SH-SY5Y (cell line): ENCODE results near the gene TSPAN18.

ENCODE experiments used
- GATA2 ChIP-seq: IDR thresholded peaks from 2 replicates; pipeline ENCODE4 v1.6.1; 2011; ENCODE audit warnings: mild to moderate bottlenecking, low read depth, low read length
- GATA3 ChIP-seq: IDR thresholded peaks from 2 replicates; pipeline ENCODE4 v1.6.1; 2011; ENCODE audit warnings: low read depth, mild to moderate bottlenecking, low read length, moderate library complexity

The TSPAN18 gene

GRCh38 chr11:44878711-44879110, 151.9 kb downstream of the TSPAN18 start:
- no peak for TF ChIP-seq GATA3
- TF ChIP-seq GATA2: no peak

GRCh38 chr11:44879432-44879831, 152.7 kb downstream of the TSPAN18 start:
- TF ChIP-seq GATA2 (no peak), GATA3 (no peak)

DNA sequence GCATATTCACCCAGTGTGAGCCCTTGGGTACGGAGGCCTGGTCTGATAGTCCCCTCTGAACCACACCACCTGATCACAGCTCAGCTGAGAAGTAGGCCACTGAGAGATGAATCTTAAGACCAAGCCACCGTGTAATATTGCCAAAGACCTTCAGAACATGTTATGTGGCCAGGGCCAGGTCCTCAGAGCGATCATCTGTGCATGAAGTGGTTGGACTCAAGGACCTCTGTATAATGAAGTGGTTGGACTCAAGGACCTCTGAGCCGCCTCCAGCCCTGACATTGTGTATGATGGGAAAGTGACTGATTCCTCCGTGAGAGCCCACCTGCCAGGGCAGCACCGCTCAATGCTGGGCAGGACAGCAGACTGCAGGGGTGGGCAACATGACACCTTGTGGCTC, 153.7 kb downstream of the TSPAN18 start:
- TF ChIP-seq GATA3 (no peak), GATA2 (no peak)

DNA sequence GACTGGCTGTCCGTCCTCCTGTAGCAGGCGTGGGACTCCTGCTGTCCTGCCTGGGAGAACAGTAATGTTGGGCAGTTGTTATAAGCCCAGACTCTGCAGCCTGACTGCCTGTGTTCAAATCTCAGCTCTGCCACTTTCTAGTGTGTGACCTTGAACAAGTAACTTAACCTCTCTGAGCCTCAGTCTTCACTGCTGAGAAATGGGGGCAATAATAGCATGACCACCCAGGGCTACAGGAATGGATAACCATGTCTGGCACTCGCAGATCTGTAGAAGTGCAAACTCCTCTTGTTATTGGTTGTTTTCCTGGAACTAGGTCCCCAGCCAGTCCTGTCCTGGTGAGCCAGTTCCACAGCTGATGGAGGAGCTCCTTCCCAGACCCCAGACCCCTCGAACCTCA, 154.2 kb downstream of the TSPAN18 start:
- no peak for TF ChIP-seq GATA3
- no peak for TF ChIP-seq GATA2

DNA sequence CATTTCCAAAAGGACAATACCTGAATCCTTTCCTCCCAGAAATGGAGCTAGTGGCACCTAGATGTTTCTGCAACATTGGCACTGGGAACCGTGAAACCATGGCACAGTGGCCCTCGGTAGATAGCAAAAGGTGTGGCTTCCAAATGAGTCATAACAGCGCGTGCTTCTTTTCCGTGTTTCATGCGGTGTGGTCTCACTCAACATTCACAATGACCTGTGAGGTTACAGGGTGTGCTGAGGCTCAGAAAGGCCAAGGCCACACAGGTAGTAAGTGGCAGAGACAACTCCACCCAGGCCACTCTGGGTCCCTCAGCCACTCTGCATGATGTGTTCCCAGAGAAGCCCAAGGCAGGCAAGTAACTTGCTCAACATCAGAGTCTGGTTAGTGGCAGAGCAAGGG, 156.5 kb downstream of the TSPAN18 start:
- TF ChIP-seq GATA2: no peak
- no peak for TF ChIP-seq GATA3

GRCh38 chr11:44884056-44884455, 157.3 kb downstream of the TSPAN18 start:
- no peak for TF ChIP-seq GATA2
- TF ChIP-seq GATA3: no peak

DNA sequence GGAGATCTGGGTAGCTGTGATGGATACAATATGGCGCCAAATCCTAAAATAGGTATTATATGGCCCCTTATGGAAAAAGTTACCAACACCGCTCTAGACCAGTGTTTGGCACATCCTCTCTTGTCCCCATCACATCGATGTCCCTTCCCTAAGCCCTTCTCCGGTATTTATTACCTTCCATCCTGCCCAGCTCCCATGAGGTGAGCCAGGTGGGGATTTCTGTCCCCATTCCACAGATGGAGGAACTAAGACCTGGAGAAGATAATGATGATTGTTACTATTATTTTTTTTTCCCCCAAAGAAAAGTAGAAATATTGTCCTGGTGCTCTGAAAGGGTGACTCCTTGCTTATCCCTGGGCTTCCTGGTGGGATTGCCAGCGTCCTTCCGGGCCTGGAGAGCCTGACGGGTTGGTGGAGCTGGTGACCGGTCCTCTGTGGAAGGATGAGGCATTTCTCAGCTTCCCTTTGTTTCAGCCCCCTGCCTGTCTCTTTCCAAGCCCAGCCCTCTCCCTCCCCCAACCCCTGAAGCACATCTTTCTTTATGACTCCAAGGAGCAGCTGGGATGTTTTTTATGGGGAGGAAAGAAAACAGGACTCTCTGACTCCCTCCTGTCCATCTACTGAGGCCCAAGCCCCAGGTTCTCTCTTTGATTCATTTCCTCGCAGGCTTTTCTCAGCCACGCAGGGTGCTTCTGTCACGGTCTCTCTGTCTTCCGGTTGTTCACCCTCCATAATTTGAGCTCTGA, 158.5 kb downstream of the TSPAN18 start:
- TF ChIP-seq GATA3 (no peak), GATA2 (no peak)

DNA sequence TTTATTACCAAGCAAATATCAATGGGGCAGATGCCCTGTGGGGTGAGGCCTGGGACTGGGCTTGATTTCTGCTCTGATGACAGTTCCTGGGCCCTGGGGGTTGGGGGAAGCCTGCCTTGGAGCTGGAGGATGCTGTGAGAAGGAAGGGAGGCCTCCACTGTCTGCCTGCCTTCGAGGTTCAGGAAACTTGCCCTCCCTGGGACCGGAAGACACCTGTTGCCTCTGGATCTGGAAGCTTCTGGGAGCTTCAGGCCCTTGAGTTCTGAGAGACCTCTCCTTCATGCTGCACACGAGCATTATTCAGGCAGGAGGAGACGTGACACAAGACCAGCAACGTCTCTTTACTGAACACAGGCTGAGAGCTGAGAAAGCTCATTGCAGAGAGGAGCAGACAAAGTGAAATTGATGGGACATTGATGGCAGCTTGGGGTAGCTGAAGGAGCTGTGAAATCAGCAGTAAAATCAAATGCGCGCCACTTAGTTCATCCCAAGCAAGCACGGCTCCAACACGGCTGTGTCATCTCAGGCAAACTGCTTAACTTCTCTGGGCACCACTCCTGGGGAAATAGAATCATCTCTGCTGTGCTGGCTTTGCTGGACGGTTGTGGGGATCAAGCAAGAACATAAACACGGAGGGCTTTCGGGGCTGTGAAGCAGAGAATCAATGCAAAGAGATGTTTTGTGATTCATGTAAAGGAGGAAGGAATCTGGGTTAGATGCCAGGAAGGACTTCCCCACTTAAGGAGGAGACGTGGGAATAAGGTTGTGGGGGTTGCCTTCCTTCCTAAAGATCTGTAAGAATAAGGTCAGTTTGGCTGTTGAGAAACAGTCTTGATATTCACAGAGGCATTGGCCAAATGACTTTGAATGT, 159.4 kb downstream of the TSPAN18 start:
- TF ChIP-seq GATA3: no peak
- no peak for TF ChIP-seq GATA2

DNA sequence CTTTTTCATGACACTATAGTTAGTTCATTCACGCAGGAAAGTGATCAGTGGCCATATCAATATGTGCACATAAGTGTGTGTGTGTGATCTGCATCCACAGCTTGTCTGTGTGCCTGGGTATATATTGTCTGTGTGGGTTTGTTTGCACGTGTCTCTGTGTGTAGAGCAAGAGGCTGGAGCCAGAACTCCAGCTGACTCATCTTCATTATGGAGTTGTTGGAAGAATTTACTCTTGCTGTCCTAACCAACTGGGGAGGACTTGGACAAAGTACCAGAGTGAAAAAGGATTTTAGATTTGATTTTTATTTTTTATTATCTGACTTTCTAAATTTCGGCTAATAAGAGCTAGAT, 160.0 kb downstream of the TSPAN18 start:
- TF ChIP-seq GATA2 (no peak), GATA3 (no peak)

DNA sequence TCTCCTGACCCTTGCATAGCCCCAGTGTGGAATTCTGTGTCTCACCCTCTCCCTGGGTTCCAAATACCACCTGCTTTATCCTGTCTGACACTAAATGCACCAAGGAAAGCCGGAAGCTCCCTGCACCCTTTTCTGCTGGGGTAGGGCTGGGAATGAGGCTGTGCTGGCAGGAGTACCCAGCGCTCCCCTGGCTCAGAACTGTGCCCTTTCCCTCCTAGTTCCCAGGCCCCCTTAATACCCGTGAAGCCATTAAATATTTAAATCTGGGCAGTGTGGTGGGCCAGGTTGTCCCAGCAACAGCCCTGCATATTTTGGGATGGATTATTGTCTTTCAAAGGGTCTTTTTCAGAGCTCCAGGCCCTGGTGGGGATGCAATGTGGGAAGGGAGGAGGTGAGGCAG, 160.9 kb downstream of the TSPAN18 start:
- no peak for TF ChIP-seq GATA3
- no peak for TF ChIP-seq GATA2

DNA sequence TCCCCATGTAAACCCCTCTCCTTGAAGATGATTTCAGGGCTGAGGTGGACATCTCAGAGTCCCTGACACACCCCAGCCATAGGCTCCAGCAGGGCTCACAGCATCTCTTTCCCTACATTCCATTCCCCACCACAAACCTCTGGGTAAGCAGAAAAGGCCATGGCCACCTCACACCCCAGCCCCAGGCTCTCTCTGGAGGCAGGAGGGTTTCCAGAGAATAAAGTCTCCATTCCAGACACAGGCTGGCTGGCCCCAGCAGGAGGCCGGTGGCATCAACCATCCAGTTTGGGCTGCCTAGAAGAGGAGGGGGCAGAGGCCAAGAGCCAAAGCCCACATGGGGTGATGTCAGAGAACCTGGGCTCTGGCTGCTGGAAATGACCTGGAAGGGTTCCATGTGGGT, 162.5 kb downstream of the TSPAN18 start:
- TF ChIP-seq GATA3 (no peak), GATA2 (no peak)

GRCh38 chr11:44892843-44893242, 166.1 kb downstream of the TSPAN18 start:
- TF ChIP-seq GATA3 (no peak), GATA2 (no peak)

DNA sequence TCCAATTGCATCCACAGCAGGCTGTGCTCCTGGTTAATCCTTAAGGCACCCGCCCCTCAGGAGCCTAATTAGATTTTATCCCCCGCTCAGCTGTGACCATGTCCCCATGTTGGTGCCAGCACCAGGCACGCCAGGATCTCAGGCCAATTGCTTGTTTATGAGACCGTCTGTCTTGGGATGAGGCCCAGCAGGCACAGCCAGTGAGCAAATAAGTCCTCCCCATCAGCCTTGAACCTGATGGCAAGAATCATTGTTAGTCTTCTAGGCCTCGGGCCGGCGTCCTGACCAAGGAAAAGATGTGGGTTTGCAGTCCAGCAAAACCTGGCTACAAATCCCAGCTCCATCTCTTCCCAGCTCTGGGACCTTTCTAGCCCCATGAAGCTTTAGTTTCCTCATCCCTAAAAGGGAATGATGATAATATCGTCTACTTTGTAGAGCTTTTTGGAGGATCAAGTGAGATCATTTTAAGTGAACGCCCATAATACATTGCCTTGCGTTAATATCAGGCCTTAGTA, 166.6 kb downstream of the TSPAN18 start:
- TF ChIP-seq GATA3 (no peak), GATA2 (no peak)

DNA sequence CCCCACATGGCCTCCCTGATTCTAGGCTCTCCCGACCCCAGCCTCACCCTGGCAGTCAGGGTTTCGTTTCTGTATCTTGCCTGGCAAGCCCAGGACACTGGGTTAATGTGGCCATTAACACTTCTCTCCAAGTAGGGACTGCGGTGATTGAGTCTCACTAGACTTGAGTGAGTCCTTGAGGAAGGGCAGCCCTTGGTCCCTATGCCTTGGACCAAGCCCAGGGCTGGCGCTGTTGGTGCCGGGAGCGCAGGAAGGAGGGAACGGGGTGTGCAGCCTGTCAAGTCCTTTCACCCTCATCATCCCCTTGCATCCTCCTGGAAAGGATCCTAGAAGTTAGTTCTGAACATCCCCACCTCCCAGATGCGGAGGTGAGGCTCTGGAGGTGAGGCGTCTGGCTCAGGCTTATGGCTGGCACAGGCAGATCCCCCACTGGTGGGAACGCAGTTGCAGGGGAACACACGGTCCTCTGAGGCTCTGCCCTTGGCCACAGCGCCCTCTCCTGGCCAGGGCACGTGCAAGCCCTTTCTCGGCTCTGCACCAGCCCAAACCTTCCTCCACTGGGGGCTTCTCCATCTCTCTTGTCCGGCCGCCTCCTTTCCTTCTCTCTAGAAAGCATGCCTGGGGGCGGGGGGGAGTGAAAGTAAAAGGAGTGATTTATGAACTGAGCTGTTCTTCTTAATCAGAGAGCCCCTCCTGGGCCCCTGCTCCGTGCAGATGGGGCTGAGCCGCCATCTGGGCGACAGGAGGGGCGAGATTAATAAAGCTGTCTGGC, 167.3 kb downstream of the TSPAN18 start:
- TF ChIP-seq GATA2 (no peak), GATA3 (no peak)
